SU-DHL-6 (cell line): Measurements from ENCODE around the gene SMCHD1.

Experiments
- CTCF ChIP-seq: fragments of 200-600 bp; sonication (generic); IDR thresholded peaks from one replicate; pipeline ENCODE4 v1.5.1; 2017; ENCODE audit warnings: antibody characterized with exemption, mild to moderate bottlenecking, low read length, moderate library complexity; ENCODE audit not compliant: insufficient read depth, poor library complexity, severe bottlenecking
- EZH2phosphoT487 ChIP-seq: fragments of 200-600 bp; sonication (generic), shearing (Covaris generic); conservative IDR thresholded peaks from 2 replicates; pipeline ENCODE4 v1.6.1; 2018; ENCODE audit warnings: mild to moderate bottlenecking, antibody characterized with exemption, low read length, moderate library complexity, mixed read lengths

GRCh38 chr18:2704541-2704940 is 49.0 kb downstream of the SMCHD1 start:
- TF ChIP-seq CTCF, result no peak
- no peak for TF ChIP-seq EZH2phosphoT487
